GM12874 (cell line): ENCODE measurements around the gene MBD6.

ENCODE experiments used
- TF ChIP-seq, protein P1 (sequence below): IDR thresholded peaks from 2 replicates; pipeline ENCODE4 v1.5.1; 2011; ENCODE audit warnings: low read depth, mild to moderate bottlenecking, control low read depth, low read length, moderate library complexity; ENCODE audit not compliant: insufficient read depth

Gene MBD6

DNA sequence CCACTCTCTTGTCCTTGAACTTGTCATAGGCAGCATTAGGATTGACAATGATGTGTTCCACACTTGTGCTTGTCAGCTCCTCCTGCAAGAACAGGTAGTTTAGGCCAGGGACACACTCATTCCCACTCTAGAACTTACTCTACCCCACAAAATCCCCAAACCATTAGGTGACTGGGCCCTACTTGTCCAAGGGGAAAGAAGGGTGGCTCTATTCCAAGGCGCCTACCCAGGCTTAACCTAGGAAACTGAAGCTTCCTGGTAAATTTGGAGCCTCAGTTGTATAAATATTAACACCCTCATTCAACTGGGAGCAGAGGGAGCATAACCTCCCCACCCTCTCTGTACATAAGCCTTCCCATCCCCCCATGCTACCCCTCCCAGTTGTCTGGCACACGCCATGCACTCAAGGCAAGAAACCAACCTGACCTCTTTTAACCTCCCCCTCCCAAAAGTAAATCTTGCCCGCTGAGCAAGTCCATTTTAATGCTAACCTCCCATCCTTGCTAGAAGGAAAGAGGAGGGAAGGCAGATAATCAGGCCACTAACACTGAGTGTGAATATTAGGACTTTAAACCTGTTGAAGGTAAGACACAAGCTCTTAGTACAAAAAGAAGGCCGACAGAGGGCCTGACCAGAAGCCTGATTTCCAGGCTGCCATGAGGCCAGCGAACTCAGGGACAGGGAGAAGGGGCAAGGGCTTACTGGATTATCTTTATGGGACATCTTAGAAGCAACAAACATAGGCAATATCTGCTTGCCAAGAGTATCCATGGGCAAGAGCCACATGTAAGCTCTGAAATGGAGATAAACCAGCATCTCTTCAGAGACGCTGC lies 13.4 kb downstream of the MBD6 start:
- TF ChIP-seq, protein P1, sequence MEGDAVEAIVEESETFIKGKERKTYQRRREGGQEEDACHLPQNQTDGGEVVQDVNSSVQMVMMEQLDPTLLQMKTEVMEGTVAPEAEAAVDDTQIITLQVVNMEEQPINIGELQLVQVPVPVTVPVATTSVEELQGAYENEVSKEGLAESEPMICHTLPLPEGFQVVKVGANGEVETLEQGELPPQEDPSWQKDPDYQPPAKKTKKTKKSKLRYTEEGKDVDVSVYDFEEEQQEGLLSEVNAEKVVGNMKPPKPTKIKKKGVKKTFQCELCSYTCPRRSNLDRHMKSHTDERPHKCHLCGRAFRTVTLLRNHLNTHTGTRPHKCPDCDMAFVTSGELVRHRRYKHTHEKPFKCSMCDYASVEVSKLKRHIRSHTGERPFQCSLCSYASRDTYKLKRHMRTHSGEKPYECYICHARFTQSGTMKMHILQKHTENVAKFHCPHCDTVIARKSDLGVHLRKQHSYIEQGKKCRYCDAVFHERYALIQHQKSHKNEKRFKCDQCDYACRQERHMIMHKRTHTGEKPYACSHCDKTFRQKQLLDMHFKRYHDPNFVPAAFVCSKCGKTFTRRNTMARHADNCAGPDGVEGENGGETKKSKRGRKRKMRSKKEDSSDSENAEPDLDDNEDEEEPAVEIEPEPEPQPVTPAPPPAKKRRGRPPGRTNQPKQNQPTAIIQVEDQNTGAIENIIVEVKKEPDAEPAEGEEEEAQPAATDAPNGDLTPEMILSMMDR, result no peak

GRCh38 chr12:57536597-57536942 lies 13.9 kb downstream of the MBD6 start:
- TF ChIP-seq, protein P1, result no peak

GRCh38 chr12:57539134-57539768 lies 16.6 kb downstream of the MBD6 start:
- TF ChIP-seq, protein P1, result no peak

DNA sequence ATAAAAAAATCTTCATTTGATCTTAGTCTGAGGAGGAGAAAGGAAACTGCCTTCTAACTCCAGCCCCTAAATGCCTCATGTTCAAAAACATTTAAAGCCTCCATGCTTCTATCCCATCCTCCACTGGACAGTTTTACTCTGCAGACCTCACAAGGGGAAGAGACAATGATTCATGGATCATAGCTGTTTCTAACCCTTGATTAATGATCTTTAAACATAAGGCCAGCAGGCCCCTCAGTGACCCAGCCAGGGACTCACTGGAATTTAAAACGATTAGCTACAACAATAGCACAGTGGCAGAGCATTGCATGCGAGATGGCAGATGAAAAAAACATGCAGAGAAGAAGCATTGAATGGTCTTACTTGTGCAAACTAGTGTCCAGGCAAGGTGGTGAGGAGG lies 18.4 kb downstream of the MBD6 start:
- TF ChIP-seq, protein P1, result no peak

DNA sequence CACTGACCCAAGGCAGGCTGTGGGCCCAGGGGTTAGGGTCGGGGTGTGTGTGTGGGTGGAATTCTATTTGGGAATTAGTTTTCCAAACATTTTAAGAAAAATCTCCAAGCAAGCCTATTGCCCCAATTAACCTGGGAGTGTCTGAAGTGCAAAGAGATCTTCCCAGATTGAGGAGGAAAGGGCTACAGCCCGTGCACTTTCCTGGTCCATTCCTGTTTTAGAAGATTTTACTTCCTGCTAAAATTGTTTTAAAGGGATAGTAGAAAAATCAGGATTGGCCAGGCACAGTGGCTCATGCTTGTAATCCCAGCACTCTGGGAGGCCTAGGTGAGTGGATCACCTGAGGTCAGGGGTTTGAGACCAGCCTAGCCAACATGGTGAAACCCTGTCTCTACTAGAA lies 19.1 kb downstream of the MBD6 start:
- TF ChIP-seq, protein P1, result no peak

DNA sequence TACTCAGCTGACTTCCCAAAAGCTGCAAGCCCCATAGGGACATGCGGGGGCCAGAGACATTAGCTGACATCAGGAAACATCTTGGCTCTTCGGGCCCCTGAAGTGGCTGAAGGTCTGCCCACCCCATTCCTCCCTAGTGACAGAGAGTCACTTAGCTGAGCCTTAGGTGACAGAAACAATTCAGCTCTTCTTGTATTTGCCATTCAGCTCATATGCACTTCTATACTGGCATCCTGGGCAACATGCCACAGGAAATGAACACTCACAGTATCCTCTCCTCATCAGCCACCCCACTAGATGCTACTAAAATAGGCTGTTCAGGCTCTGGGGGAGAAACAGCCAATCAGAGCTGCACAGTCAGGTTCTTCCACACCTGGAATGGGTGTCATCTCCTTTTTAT lies 21.0 kb downstream of the MBD6 start:
- TF ChIP-seq, protein P1, result no peak

GRCh38 chr12:57545809-57546437 lies 23.3 kb downstream of the MBD6 start:
- TF ChIP-seq, protein P1, result no peak
